ENCODE data around the gene CYP1B1. TPM values are rescaled to one million over a fixed set of nuclear protein-coding genes. Genes with fewer than 3 reads are reported as not detected.
A peak's percentile ranks its signal among the peaks of the same experiment; 100 is the strongest.
"Not testable (repeated sequence)": the region's sequence is repeated elsewhere in the genome, so short reads cannot be mapped to it uniquely, and the experiment has no call there.

The CYP1B1 gene
- total and polyA plus RNA-seq, 8 donors = 7.5 to 141 (median 23.6) TPM

- Histone ChIP-seq H3K4me1 (peaks cover 0 to 31% (median 6%) of the 10 kb centered on the region in 4 donors), H3K9me3 (no peaks in the 10 kb centered on the region), H3K27ac (no peak overlapping the region), H3K4me3 (no peak overlapping the region), H3K27me3 (no peaks in the 10 kb centered on the region), H3K36me3 (no peaks in the 10 kb centered on the region)
- DNase-seq = peak; percentile 86 to 87
- 31 to 36% (median 35%) methylated on average over 8 of the region's 8 CpGs for WGBS, 5 donors
- intact Hi-C loops (cut with DNase I; ENCODE audit: low total_unique reads) = no loop called here
- TF ChIP-seq CTCF (IDR thresholded peaks at IDR 0.05) (peak in 5 of 7 experiments; percentile 78 to 93 (median 87)), POLR2AphosphoS5 (IDR thresholded peaks at IDR 0.05) (no peak)
These were observed 39.5 kb upstream of the CYP1B1 start for GRCh38 chr2:38115216-38116032.

GRCh38 chr2:38113981-38114708 is 38.2 kb upstream of the CYP1B1 start:
- intact Hi-C loops (cut with DNase I; ENCODE audit: low total_unique reads) = no loop called here
- H3K27ac ChIP-seq = no peak overlapping the region
- WGBS, 5 donors = 56 to 63% (median 58%) methylated on average over 4 of the region's 4 CpGs
- H3K4me3 ChIP-seq = no peak overlapping the region
- no peaks in the 10 kb centered on the region for H3K9me3 ChIP-seq
- peak in 1 of 2 donors; percentile 61 for DNase-seq
- no peak for TF ChIP-seq CTCF (IDR thresholded peaks at IDR 0.05)
- no peak for TF ChIP-seq EP300 (IDR thresholded peaks at IDR 0.05)
- TF ChIP-seq POLR2AphosphoS5 (IDR thresholded peaks at IDR 0.05) = no peak
- no peak for TF ChIP-seq POLR2A (IDR thresholded peaks at IDR 0.05)
- H3K36me3 ChIP-seq = no peaks in the 10 kb centered on the region
- peaks cover 0 to 43% (median 16%) of the 10 kb centered on the region in 4 donors for H3K4me1 ChIP-seq
- H3K27me3 ChIP-seq = no peaks in the 10 kb centered on the region

- TF ChIP-seq EP300 (IDR thresholded peaks at IDR 0.05) (no peak), POLR2A (IDR thresholded peaks at IDR 0.05) (no peak)
- no peak for DNase-seq
- Histone ChIP-seq H3K27me3 (no peaks in the 10 kb centered on the region), H3K4me3 (no peak overlapping the region), H3K9me3 (no peaks in the 10 kb centered on the region), H3K4me1 (peaks cover 0 to 43% (median 17%) of the 10 kb centered on the region in 4 donors), H3K27ac (no peak overlapping the region), H3K36me3 (no peaks in the 10 kb centered on the region)
- intact Hi-C loops (cut with DNase I; ENCODE audit: low total_unique reads) = no loop called here
- 54 to 78% (median 71%) methylated on average over 3 of the region's 3 CpGs for WGBS, 5 donors
These were observed 37.1 kb upstream of the CYP1B1 start for GRCh38 chr2:38113051-38113450.

GRCh38 chr2:38111350-38111749 is 35.4 kb upstream of the CYP1B1 start:
- H3K4me3 ChIP-seq; H3K36me3 ChIP-seq; H3K27me3 ChIP-seq; intact Hi-C loops (cut with DNase I; ENCODE audit: low total_unique reads); H3K27ac ChIP-seq; H3K9me3 ChIP-seq; DNase-seq: not testable (repeated sequence)
- WGBS, 5 donors = 85 to 90% (median 88%) methylated on average over 4 of the region's 4 CpGs
- peaks cover 4 to 50% (median 22%) of the 10 kb centered on the region in 4 donors for H3K4me1 ChIP-seq

- WGBS, 5 donors = 20 to 38% (median 32%) methylated on average over 4 of the region's 4 CpGs
- Histone ChIP-seq H3K4me1 (peaks cover 5 to 45% (median 21%) of the 10 kb centered on the region in 4 donors), H3K9me3 (peaks cover 0 to 5% (median 0%) of the 10 kb centered on the region in 4 donors), H3K4me3 (no peak overlapping the region), H3K27ac (peak overlapping the region in 3 of 5 donors; percentile 13 to 63 (median 47)), H3K27me3 (no peaks in the 10 kb centered on the region), H3K36me3 (no peaks in the 10 kb centered on the region)
- peak in 1 of 2 donors; percentile 78 for DNase-seq
- TF ChIP-seq POLR2AphosphoS5 (IDR thresholded peaks at IDR 0.05) (no peak), CTCF (IDR thresholded peaks at IDR 0.05) (no peak), EP300 (IDR thresholded peaks at IDR 0.05) (no peak), POLR2A (IDR thresholded peaks at IDR 0.05) (no peak)
- intact Hi-C loops (cut with DNase I; ENCODE audit: low total_unique reads) = no loop called here
These were observed 33.8 kb upstream of the CYP1B1 start for GRCh38 chr2:38109732-38110181.

Measured in stomach (tissue), 9 donors.